Astrocyte of the spinal cord (primary cell): Measurements from ENCODE around the gene ARGLU1.
"Not testable (repeated sequence)": the region's sequence is repeated elsewhere in the genome, so short reads cannot be mapped to it uniquely, and the experiment has no call there.

ENCODE experiments used
- DNase-seq: peaks from one replicate; pipeline ENCODE4 v3.0.0; 2011; ENCODE audit warnings: low read depth, low spot score
- H3K4me3 ChIP-seq: 2 replicates; pipeline ENCODE4 v1.5.1; 2011; ENCODE audit warnings: low read depth, mild to moderate bottlenecking, low read length, moderate library complexity
- in situ Hi-C: cut with HindIII; loops from 2 replicates; pipeline ENCODE4 v1.10.0; 2017; ENCODE audit warnings: low sequenced_read_pairs
- TF ChIP-seq, protein P1 (sequence below): IDR thresholded peaks from 2 replicates; pipeline ENCODE4 v1.5.1; 2012; ENCODE audit warnings: low read depth, mild to moderate bottlenecking, low read length, inconsistent platforms

Gene ARGLU1

GRCh38 chr13:106609116-106609515, 41.2 kb upstream of the ARGLU1 start:
- TF ChIP-seq, protein P1, sequence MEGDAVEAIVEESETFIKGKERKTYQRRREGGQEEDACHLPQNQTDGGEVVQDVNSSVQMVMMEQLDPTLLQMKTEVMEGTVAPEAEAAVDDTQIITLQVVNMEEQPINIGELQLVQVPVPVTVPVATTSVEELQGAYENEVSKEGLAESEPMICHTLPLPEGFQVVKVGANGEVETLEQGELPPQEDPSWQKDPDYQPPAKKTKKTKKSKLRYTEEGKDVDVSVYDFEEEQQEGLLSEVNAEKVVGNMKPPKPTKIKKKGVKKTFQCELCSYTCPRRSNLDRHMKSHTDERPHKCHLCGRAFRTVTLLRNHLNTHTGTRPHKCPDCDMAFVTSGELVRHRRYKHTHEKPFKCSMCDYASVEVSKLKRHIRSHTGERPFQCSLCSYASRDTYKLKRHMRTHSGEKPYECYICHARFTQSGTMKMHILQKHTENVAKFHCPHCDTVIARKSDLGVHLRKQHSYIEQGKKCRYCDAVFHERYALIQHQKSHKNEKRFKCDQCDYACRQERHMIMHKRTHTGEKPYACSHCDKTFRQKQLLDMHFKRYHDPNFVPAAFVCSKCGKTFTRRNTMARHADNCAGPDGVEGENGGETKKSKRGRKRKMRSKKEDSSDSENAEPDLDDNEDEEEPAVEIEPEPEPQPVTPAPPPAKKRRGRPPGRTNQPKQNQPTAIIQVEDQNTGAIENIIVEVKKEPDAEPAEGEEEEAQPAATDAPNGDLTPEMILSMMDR: no peak
- DNase-seq: no peak
- in situ Hi-C loops: no loop called here
- no peak overlapping the region for H3K4me3 ChIP-seq

GRCh38 chr13:106603546-106603945, 35.6 kb upstream of the ARGLU1 start:
- in situ Hi-C loops: no loop called here
- no peak for DNase-seq
- TF ChIP-seq, protein P1: no peak
- no peak overlapping the region for H3K4me3 ChIP-seq

GRCh38 chr13:106602178-106602577, 34.2 kb upstream of the ARGLU1 start:
- in situ Hi-C loops: no loop called here
- TF ChIP-seq, protein P1: no peak

GRCh38 chr13:106601489-106601888, 33.6 kb upstream of the ARGLU1 start:
- TF ChIP-seq, protein P1: no peak
- H3K4me3 ChIP-seq: no peak overlapping the region
- no peak for DNase-seq
- in situ Hi-C loops: no loop called here

More at GRCh38 chr13:106602178-106602577, 34.2 kb upstream of the ARGLU1 start:
- DNase-seq: no peak
- H3K4me3 ChIP-seq: no peak overlapping the region

DNA sequence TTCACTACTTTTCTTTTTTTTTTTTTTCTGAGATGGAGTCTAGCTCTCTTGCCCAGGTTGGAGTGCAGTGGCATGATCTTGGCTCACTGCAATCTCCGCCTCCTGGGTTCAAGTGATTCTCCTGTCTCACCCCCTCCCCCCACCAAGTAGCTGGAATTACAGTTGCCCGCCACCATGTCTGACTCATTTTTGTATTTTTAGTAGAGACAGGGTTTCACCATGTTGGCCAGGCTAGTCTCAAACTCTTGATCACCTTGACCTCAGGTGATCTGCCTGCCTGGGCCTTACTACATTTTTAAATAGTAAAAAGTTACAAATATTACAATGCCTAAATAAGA, 32.8 kb upstream of the ARGLU1 start:
- H3K4me3 ChIP-seq, DNase-seq, in situ Hi-C loops: not testable (repeated sequence)

DNA sequence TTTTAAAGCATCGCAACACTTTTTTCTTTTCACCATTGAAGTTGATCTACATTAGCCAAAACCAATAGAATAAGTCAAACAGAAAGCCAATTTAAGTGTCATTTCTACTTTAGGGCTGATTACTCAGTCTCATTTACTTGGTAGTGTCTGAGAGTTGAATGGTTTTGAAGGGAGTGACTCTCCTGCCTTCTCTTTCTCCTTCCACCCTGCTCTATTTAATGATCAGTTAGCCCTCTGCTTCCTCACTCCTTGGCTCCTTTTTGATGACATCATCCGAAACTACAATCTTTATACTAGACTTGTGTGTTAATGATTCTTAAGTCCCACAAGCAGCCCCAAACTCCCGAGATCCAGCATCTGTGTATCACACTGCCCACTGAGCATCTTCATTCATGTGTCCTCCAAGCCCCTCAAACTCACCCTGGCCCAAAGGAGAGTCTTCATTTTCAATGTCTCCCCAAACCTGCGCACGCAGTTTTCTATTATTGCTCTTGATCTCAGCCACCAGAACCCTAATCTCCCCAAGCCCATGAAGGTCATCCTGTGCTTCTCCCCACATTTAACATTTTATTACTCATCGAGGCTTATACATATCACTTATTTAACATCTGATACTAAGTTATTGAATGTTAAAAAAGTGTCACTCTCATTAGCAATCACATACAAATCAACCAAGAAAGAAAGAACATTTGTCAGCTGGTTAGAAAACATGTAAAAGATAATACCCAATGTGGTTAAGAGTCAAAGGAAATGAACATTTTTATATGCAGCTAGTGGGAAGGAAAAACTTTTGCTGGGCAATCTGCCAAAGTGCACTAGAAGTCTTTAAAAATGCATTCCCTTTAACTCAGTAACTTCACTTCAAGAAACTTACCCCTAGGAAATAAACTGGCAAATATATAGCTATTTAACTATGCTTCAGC, 32.2 kb upstream of the ARGLU1 start:
- in situ Hi-C loops: no loop called here
- H3K4me3 ChIP-seq: no peak overlapping the region
- TF ChIP-seq, protein P1: no peak
- peak; percentile 89 for DNase-seq

- DNase-seq: no peak
- H3K4me3 ChIP-seq: no peak overlapping the region
- TF ChIP-seq, protein P1: no peak
- in situ Hi-C loops: no loop called here
Observed at GRCh38 chr13:106597749-106598395, 29.9 kb upstream of the ARGLU1 start.
